CD14-positive monocyte (primary cell): ENCODE results near the gene BEX3. TPM values are rescaled to one million over a fixed set of nuclear protein-coding genes. Genes with fewer than 3 reads are reported as not detected.
"Not testable (repeated sequence)": the region's sequence is repeated elsewhere in the genome, so short reads cannot be mapped to it uniquely, and the experiment has no call there.

ENCODE experiments used
- DNase-seq, 3 donors: peaks; one replicate each; pipeline ENCODE4 v3.0.0-alpha.2; 2011 to 2022
- H2AFZ ChIP-seq: 2 replicates; pipeline ENCODE4 v1.6.0; 2012; ENCODE audit warnings: mild to moderate bottlenecking, low read depth, low read length, inconsistent platforms; ENCODE audit not compliant: insufficient read depth, poor library complexity, severe bottlenecking
- H3K27ac ChIP-seq, 2 donors: 1 replicate in 1 of 2; 2 replicates in 1 of 2; pipeline ENCODE4 v1.5.1; 2012 to 2013; ENCODE audit warnings: low read length in 2 of 2, control low read depth in 1 of 2, inconsistent platforms in 1 of 2, low read depth in 1 of 2, mild to moderate bottlenecking in 1 of 2
- H3K27me3 ChIP-seq, 2 donors: one replicate each; pipeline versions ENCODE4 v1.6.0 to v1.6.1; 2011 to 2013; ENCODE audit warnings: low read length in 2 of 2; ENCODE audit not compliant: control insufficient read depth in 2 of 2, insufficient read depth in 2 of 2
- H3K36me3 ChIP-seq, 2 donors: replicated peaks in 1 of 2; 1 replicate in 1 of 2; 2 replicates in 1 of 2; pipeline versions ENCODE4 v1.5.1 to v1.6.1; 2012 to 2013; ENCODE audit warnings: low read length in 2 of 2, control low read depth in 1 of 2, inconsistent platforms in 1 of 2, mild to moderate bottlenecking in 1 of 2; ENCODE audit not compliant: insufficient read depth in 2 of 2, control insufficient read depth in 1 of 2
- H3K4me1 ChIP-seq, 2 donors: 1 replicate in 1 of 2; 2 replicates in 1 of 2; pipeline versions ENCODE4 v1.5.1 to v1.6.1; 2012 to 2013; ENCODE audit warnings: low read length in 2 of 2, control low read depth in 1 of 2, inconsistent platforms in 1 of 2, mild to moderate bottlenecking in 1 of 2, moderate library complexity in 1 of 2; ENCODE audit not compliant: insufficient read depth in 2 of 2, control insufficient read depth in 1 of 2
- H3K4me2 ChIP-seq: replicated peaks from 2 replicates; pipeline ENCODE3; 2012; ENCODE audit warnings: low read length, moderate library complexity, mild to moderate bottlenecking; ENCODE audit not compliant: poor library complexity, severe bottlenecking; ENCODE audit errors: extremely low read depth
- H3K4me3 ChIP-seq, 3 experiments: fragments of 200-600 bp in 1 of 3; sonication (generic) in 1 of 3; replicated peaks in 1 of 3; 1 replicate in 2 of 3; 2 replicates in 1 of 3; pipeline ENCODE4 v1.5.1; 2011 to 2013; ENCODE audit warnings: low read length in 3 of 3, mild to moderate bottlenecking in 3 of 3, control low read depth in 2 of 3, low read depth in 2 of 3, inconsistent platforms in 1 of 3, moderate library complexity in 1 of 3
- H3K79me2 ChIP-seq: 2 replicates; pipeline ENCODE4 v1.6.0; 2012; ENCODE audit warnings: mild to moderate bottlenecking, control low read depth, inconsistent platforms, low read length, moderate library complexity; ENCODE audit not compliant: insufficient read depth
- H3K9ac ChIP-seq: 2 replicates; pipeline ENCODE4 v1.6.0; 2017; ENCODE audit warnings: low read length, mild to moderate bottlenecking; ENCODE audit not compliant: insufficient read depth, poor library complexity, severe bottlenecking
- H3K9me3 ChIP-seq, 2 donors: replicated peaks in 1 of 2; 1 replicate in 1 of 2; 2 replicates in 1 of 2; pipeline versions ENCODE4 v1.5.1 to v1.6.1; 2012 to 2013; ENCODE audit warnings: low read length in 2 of 2, control low read depth in 1 of 2; ENCODE audit not compliant: control insufficient read depth in 1 of 2, insufficient read depth in 1 of 2
- H4K20me1 ChIP-seq: 2 replicates; pipeline ENCODE4 v1.6.0; 2012; ENCODE audit warnings: mild to moderate bottlenecking, low read length, control low read depth, moderate library complexity; ENCODE audit not compliant: insufficient read depth
- H3K27ac Mint-ChIP-seq, 7 donors: one replicate each; pipeline ENCODE4 v1.8.0; 2020; ENCODE audit warnings: mild to moderate bottlenecking in 7 of 7, mixed read lengths in 7 of 7, moderate library complexity in 6 of 7, inconsistent platforms in 2 of 7
- H3K27me3 Mint-ChIP-seq, 3 donors: one replicate each; pipeline ENCODE4 v1.8.0; 2021 to 2022; ENCODE audit warnings: low read depth in 3 of 3, mild to moderate bottlenecking in 3 of 3, mixed read lengths in 3 of 3, moderate library complexity in 3 of 3, inconsistent platforms in 1 of 3
- H3K36me3 Mint-ChIP-seq, 2 donors: one replicate each; pipeline ENCODE4 v1.8.0; 2020; ENCODE audit warnings: mixed read lengths in 2 of 2, inconsistent platforms in 1 of 2, mild to moderate bottlenecking in 1 of 2
- H3K4me1 Mint-ChIP-seq: one replicate; pipeline ENCODE4 v1.8.0; 2020; ENCODE audit warnings: mild to moderate bottlenecking, mixed read lengths
- H3K4me3 Mint-ChIP-seq, 2 donors: one replicate each; pipeline ENCODE4 v1.8.0; 2020; ENCODE audit warnings: mild to moderate bottlenecking in 2 of 2, mixed read lengths in 2 of 2, moderate library complexity in 1 of 2
- H3K9me3 Mint-ChIP-seq, 7 donors: one replicate each; pipeline ENCODE4 v1.8.0; 2020 to 2022; ENCODE audit warnings: mixed read lengths in 7 of 7, mild to moderate bottlenecking in 6 of 7, moderate library complexity in 6 of 7, inconsistent platforms in 2 of 7
- WGBS: methylation state at CpG from one replicate; pipeline ENCODE4 v1.1.5; 2013; ENCODE audit warnings: missing lambda C conversion rate; ENCODE audit not compliant: insufficient coverage; 5-methylcytosine and 5-hydroxymethylcytosine counted together
- intact Hi-C, 2 donors: fragments of 100-400 bp; cut with micrococcal nuclease; formaldehyde crosslinking; loops; one replicate each; pipeline versions ENCODE4 v1.15.0 to v1.15.1; 2023
- polyA plus RNA-seq, 3 donors: library from polyadenylated mRNA; depleted of rRNA in 1 of 3; unstranded in 2 of 3; stranded (reverse) in 1 of 3; fragments of 300-500 nt in 2 of 3; fragments of >200 nt in 1 of 3; fragmentation: Illumina TruSeq in 2 of 3; gene quantifications; 1 replicate in 2 of 3; 2 replicates in 1 of 3; pipeline ENCODE4 v1.2.3, GENCODE V29; 2012 to 2021
- TF ChIP-seq, protein P1 (sequence below): fragments of 200-600 bp; IDR thresholded peaks from one replicate; pipeline ENCODE4 v1.8.0; 2022; ENCODE audit warnings: antibody characterized with exemption, mild to moderate bottlenecking

BEX3 gene
- polyA plus RNA-seq, 3 donors: 0.49 to 2.7 (median 2.0) TPM

DNA sequence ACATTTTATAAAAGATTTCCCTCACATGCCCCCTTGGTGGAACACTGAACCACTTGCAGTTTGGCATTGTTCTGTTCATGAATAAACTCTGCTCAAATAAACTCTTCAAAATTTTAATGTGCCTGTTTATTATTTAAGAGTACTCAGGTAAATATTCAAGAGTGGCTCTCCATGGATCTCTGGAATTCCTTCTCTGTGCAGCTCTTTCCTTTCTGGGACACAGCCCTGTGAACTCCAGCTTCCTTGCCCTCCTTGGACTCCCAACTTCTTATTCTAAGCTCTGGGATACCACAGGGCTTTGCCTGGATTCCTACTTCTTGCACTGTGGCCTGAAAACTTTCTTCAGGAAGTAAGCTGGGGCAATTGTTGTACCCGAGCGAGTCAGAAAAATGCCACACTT is 8.3 kb downstream of the BEX3 start:
- no peaks in the 10 kb centered on the region for H4K20me1 ChIP-seq
- no peak overlapping the region for H2AFZ ChIP-seq
- H3K4me2 ChIP-seq: no peak overlapping the region
- intact Hi-C loops: no loop called here
- Mint-ChIP-seq H3K9me3 (peaks cover 0 to 2% (median 0%) of the 10 kb centered on the region in 7 donors), H3K4me3 (no peak overlapping the region), H3K36me3 (no peaks in the 10 kb centered on the region), H3K4me1 (no peaks in the 10 kb centered on the region), H3K27me3 (peaks cover 0 to 7% (median 0%) of the 10 kb centered on the region in 3 donors), H3K27ac (no peak overlapping the region)
- no peak overlapping the region for H3K9ac ChIP-seq
- H3K36me3 ChIP-seq: no peaks in the 10 kb centered on the region
- no peaks in the 10 kb centered on the region for H3K9me3 ChIP-seq
- TF ChIP-seq, protein P1, sequence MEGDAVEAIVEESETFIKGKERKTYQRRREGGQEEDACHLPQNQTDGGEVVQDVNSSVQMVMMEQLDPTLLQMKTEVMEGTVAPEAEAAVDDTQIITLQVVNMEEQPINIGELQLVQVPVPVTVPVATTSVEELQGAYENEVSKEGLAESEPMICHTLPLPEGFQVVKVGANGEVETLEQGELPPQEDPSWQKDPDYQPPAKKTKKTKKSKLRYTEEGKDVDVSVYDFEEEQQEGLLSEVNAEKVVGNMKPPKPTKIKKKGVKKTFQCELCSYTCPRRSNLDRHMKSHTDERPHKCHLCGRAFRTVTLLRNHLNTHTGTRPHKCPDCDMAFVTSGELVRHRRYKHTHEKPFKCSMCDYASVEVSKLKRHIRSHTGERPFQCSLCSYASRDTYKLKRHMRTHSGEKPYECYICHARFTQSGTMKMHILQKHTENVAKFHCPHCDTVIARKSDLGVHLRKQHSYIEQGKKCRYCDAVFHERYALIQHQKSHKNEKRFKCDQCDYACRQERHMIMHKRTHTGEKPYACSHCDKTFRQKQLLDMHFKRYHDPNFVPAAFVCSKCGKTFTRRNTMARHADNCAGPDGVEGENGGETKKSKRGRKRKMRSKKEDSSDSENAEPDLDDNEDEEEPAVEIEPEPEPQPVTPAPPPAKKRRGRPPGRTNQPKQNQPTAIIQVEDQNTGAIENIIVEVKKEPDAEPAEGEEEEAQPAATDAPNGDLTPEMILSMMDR: no peak
- H3K4me1 ChIP-seq: no peaks in the 10 kb centered on the region
- no peak for DNase-seq
- H3K4me3 ChIP-seq: no peak overlapping the region
- no peak overlapping the region for H3K27ac ChIP-seq
- no peaks in the 10 kb centered on the region for H3K27me3 ChIP-seq
- no peaks in the 10 kb centered on the region for H3K79me2 ChIP-seq
- 57% methylated on average over 2 of the region's 2 CpGs for WGBS

DNA sequence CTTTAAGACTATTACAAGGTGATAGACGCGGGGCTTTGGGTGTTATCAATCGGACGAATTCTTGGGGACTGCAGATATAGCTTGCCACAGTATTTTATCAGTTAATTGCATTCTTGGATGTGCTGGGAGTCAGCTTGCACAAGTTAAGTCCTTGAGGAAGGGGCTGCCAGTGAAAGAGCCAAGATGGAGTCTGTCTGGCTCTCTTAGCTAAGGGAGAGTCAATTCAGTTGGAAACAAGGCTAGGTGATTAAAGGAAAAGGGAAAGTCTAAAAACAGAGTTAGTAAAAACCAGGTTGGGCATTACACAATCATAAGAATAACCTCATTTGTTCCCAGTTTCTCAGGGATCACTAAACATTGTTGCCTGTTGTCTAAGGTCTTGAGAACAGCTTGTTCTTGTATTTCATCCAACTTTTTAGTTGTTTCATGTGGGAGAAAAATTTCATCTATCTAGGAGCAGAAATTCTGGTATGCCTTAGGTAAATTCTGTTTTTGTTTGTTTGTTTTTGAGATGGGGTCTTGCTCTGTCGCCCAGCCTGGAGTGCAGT is 9.0 kb downstream of the BEX3 start:
- H3K9me3 Mint-ChIP-seq, H3K9me3 ChIP-seq, intact Hi-C loops, H3K27me3 Mint-ChIP-seq, H3K4me1 ChIP-seq, H2AFZ ChIP-seq, H3K27ac Mint-ChIP-seq, H3K27me3 ChIP-seq, H3K79me2 ChIP-seq, H4K20me1 ChIP-seq, H3K36me3 Mint-ChIP-seq, H3K4me2 ChIP-seq, H3K36me3 ChIP-seq, H3K4me3 Mint-ChIP-seq, H3K27ac ChIP-seq, H3K4me1 Mint-ChIP-seq, DNase-seq, H3K4me3 ChIP-seq, H3K9ac ChIP-seq: not testable (repeated sequence)
- WGBS: no CpG with 5 or more reads among the region's 5 CpGs
